Mammary epithelial cell (primary cell): Measurements from ENCODE around the gene NOL8.

ENCODE experiments used
- CTCF ChIP-seq, 2 donors: IDR thresholded peaks in 1 of 2; conservative IDR thresholded peaks in 1 of 2; 2 replicates each; pipeline ENCODE4 v1.5.1; 2011 to 2012; ENCODE audit warnings: inconsistent platforms in 2 of 2, low read length in 2 of 2, mild to moderate bottlenecking in 2 of 2, control low read depth in 1 of 2, low read depth in 1 of 2; ENCODE audit not compliant: insufficient read depth in 1 of 2; ENCODE audit errors: extremely low read depth in 1 of 2
- EZH2 ChIP-seq: IDR thresholded peaks from 2 replicates; pipeline ENCODE4 v1.6.1; 2012; ENCODE audit warnings: low read length, inconsistent platforms, borderline replicate concordance

- no peak for TF ChIP-seq EZH2
- peak; percentile 17 to 46 for TF ChIP-seq CTCF (conservative IDR thresholded peaks at IDR 0.05 in 1 of 2, IDR thresholded peaks at IDR 0.05 in 1 of 2; ENCODE audit: extremely low read depth in 1 of 2, insufficient read depth in 1 of 2, low read depth in 1 of 2, low read length in 2 of 2)
These were observed 3.1 kb upstream of the NOL8 start for GRCh38 chr9:92328225-92328624.
